WI38 (cell line): ENCODE data around the gene GALNT18.

ENCODE experiments used
- H3K4me3 ChIP-seq: 2 replicates; pipeline ENCODE4 v1.5.1; 2011; ENCODE audit warnings: low read depth, mild to moderate bottlenecking, control low read depth, low read length
- TF ChIP-seq, protein P1 (sequence below): IDR thresholded peaks from 2 replicates; pipeline ENCODE4 v1.5.1; 2012; ENCODE audit warnings: low read depth, mild to moderate bottlenecking, control low read depth, low read length

GALNT18 gene

DNA sequence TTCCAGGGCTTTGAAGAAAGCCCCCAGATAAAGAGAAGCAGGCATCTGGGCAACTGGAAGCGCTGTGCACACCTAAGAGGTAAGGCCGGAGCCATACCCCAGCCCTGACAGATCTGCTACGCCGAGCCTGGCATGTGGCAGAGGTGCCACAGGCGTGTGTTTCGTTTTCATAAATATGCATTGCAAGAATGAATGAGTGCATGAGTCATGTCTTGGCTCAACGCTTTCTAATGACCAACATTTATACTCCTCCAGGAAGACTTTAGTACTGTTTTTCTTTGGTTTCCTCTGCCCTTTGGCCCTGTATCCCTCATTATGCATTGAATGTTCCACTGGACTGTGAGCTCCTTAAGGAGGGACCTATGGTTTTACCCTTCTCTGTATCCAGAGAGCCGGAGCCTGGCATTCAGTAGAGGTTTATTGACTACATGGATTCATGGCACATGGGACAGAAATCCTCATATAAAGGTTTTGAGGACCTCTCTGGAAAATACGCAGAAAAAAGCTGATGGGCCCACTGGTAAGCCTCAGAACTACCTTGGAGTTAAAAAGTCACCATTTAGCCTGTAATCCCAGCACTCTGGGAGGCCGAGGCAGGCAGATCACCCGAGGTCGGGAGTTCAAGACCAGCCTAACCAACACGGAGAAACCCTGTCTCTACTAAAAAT, 229.9 kb downstream of the GALNT18 start:
- no peak overlapping the region for H3K4me3 ChIP-seq
- TF ChIP-seq, protein P1, sequence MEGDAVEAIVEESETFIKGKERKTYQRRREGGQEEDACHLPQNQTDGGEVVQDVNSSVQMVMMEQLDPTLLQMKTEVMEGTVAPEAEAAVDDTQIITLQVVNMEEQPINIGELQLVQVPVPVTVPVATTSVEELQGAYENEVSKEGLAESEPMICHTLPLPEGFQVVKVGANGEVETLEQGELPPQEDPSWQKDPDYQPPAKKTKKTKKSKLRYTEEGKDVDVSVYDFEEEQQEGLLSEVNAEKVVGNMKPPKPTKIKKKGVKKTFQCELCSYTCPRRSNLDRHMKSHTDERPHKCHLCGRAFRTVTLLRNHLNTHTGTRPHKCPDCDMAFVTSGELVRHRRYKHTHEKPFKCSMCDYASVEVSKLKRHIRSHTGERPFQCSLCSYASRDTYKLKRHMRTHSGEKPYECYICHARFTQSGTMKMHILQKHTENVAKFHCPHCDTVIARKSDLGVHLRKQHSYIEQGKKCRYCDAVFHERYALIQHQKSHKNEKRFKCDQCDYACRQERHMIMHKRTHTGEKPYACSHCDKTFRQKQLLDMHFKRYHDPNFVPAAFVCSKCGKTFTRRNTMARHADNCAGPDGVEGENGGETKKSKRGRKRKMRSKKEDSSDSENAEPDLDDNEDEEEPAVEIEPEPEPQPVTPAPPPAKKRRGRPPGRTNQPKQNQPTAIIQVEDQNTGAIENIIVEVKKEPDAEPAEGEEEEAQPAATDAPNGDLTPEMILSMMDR, result no peak

DNA sequence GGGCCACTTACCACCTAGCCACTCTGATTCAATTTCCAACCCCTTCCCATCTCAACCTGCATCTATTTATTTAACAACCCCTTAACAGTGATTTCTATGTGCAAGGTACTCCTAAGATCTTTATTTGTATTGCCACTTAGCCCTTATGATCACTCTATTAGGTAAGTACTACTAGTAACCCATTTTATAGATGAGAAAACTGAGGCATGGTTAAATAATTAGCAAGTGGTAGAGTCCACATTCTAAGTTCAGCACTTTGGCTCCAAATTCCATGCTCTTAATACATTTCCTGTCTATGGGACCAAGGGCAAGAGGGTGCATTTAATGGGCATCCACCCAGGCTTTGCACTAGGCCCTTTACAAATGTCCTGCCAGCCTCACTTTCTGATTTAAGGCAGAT, 230.6 kb downstream of the GALNT18 start:
- TF ChIP-seq, protein P1, result no peak

DNA sequence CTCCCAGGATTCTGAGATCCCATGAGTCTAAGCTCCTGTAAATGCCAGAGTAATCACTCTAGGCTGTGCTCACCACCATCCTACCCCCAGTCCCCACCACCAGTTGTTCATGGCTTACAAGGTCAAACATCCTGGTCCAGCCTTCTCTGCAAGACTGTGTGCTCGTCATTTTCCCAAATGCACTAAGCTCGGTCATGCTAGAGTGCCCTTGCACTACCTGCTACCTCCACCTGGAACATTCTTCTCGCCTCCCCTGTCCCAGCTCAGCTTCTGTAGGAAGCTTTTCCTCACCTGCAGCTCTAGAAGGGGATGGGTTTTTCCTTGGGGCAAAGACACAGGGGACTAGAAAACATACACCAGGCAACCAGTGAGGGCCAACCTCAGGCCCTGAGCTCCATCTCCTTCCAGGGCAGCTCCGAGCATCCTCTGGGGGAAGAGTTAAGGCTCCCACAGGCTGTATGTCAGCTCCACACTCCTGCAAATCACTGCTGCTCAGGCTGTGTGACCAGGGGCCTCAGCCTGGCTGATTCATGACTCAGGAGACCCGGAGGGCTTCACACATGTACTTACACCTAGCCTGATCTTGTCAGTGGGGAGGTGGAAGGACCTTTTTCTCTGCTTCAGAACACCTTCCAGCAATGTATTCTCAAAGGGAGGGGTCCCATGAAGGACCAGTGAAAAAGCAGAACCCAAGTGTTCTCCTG, 231.6 kb downstream of the GALNT18 start:
- TF ChIP-seq, protein P1, result no peak

More for the DNA sequence above, 230.6 kb downstream of the GALNT18 start:
- H3K4me3 ChIP-seq, result no peak overlapping the region

DNA sequence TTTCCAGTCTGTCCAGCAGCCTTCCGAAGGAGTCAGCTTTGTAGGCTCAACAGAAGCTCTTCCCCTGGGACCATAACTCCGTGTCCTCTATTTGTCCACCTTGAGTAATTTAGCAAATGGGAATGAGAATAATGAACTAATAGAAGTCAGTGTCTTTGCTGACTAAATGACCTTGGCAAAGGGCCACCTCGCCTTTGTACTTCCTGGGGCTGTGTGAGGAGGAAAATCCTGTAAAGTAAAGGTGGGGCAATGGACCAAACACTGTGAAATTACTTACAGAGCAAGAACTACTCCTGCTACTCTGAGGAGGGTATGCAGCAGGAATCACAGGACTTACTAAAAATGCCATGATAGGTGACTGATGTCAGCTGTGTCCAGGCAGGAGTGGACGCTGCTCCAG, 232.6 kb downstream of the GALNT18 start:
- TF ChIP-seq, protein P1, result no peak
- no peak overlapping the region for H3K4me3 ChIP-seq

More for the DNA sequence above, 231.6 kb downstream of the GALNT18 start:
- H3K4me3 ChIP-seq, result no peak overlapping the region

DNA sequence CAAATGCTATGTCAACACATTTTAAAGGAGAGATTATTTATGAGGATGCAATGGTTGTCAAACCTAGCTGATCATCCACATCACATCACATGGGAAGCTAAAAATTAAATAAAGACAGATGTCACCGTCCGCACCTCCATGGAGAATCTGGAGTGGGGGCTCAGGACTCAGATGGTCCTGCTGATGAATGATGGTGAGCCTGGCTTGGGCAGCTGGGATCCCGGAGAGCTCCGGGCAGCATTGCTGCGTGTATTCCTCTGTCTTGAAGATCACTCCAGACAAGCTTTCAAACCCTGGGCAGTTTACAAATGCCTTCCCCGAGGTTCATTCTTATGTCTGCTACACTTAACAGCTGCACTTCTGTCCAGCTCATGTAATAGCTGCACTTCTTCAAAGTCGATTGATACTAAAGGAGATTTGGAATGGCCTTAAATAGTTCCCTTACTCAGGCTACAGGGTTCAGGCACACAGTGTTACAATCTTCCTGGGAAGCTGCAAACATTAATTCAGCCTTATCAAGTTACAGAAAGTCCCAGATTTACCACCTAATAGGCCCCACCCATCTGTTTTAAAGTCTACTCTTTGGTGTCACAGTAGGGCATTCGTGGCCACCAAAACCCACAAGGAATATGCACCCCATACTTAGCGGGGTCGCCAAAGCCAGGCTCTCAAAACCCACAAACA, 234.0 kb downstream of the GALNT18 start:
- no peak overlapping the region for H3K4me3 ChIP-seq
- TF ChIP-seq, protein P1, result no peak

DNA sequence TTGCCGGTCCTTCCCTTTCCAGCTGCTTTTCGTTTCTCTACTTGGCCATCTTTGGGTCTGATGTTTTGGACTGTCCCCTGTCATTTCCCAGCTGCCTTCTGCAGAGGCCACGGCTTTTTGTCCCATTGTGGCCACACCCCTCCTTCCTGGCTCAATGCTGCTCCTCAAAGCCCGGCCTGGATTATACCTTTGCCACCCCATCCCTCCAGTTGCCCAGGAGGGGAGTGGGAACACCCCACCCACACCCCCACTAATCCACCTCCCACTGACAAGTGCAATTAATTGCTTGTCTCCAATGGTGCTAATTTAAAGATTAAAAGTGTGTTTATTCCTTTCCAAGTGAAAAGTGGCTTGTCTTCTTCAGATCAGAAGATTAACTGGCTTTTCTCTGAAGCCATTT, 234.6 kb downstream of the GALNT18 start:
- H3K4me3 ChIP-seq, result no peak overlapping the region
- TF ChIP-seq, protein P1, result no peak

DNA sequence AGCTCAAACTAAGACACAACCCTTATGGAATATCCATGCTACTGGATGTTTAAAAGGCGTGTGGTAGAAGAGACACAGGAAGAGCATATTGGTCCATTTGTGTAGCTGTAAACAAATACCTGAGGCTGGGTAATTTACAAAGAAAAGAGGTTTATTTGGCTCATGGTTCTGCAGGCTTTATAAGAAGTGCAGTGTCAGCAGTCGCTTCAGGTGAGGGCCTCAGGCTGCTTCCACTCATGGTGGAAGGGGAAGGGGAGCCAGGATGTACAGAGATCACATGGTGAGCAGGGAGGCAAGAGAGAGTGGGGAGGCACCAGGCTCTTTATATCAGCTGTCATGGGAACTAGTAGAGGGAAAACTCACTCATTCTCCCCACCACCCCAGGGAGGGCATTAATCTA, 237.0 kb downstream of the GALNT18 start:
- no peak overlapping the region for H3K4me3 ChIP-seq
- TF ChIP-seq, protein P1, result no peak
